Stimulated activated CD8-positive, alpha-beta memory T cell treated with anti-CD3 and anti-CD28 coated beads, Interleukin-15, amount 100 ng/mL, for 4 hours (primary cell): ENCODE measurements around the gene AKR1B1.

Experiments used
- DNase-seq, 2 donors: peaks; one replicate each; pipeline ENCODE4 v3.0.0-alpha.2; 2020; ENCODE audit warnings: low read depth in 2 of 2

AKR1B1 gene

DNA sequence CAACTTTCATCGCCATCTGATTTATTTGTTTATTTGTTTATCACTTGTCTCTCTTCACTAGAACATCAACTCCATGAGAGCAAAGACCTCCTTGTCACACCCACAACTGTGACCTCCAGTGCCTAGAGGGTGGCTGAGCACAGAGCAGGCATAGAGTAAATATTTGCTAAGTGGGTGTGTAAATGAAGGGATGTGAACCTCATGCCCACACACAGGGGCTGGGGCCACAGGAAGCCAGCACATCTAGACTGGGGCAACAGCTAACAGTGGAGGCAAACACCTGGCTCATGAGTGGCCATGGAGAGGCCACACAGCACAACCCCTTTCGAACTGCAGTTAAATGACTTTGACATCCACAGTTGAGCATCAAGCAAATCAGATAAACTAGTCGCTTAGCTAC is 39.8 kb downstream of the AKR1B1 start:
- no peak for DNase-seq

DNA sequence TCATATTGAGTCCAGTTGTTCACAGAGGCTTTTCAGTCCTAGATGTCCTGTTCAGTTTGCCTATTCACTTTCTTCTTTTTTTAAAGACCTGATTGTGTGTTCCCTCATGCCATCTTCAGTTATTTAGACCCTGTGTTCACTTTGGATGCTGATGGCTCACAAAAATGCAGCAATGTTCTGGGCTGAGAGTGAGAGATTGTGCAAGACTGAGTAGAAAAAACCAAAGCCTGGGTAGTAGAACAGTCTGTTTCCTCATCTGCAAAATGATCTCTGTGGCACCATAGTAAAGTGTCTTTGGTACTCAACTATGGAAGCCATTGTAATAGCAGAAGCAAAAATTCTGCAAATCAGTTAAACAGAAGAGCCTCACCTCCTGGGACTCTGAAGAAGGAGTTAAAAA is 43.2 kb downstream of the AKR1B1 start:
- no peak for DNase-seq

GRCh38 chr7:134414109-134414508 is 44.8 kb downstream of the AKR1B1 start:
- DNase-seq, result no peak

GRCh38 chr7:134407311-134407710 is 51.6 kb downstream of the AKR1B1 start:
- no peak for DNase-seq

DNA sequence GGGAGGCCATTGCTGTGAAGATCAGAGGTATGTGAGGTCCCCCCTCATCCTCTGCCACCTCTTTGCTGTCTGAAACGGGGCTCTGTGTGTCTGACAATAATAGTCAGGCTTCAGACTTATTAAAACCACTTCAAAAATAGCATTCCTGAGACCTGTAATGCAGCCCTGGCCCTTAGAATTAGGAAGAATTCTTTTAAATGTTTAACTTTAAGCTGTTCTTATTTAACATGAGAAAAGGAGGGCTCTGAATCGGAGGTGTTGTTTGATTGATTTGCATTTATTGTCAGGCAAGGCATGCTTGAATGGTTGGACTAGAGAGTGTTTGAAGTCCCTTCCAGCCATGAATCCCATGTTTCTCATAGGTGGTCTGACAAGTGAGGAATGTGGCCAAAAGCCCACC is 52.5 kb downstream of the AKR1B1 start:
- no peak for DNase-seq

DNA sequence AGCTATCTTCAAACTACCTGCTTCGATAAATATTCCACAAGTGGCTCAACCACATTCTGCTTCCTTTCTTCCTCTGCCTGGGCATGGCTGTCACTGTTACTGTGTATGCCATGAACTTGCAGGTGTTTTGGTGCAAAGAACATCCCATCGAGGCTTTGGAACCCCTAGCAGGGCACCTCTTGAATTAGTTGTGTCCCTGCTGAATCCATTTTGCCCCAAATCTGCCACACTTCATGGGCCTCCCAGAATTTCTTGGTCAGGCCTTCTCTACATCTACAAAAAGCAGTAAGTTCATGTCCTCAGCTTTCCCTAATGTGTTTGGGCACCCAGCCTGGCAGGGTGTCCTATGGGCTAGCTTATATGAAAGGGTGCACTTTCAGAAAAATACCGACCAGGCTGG is 53.6 kb downstream of the AKR1B1 start:
- DNase-seq, result no peak

DNA sequence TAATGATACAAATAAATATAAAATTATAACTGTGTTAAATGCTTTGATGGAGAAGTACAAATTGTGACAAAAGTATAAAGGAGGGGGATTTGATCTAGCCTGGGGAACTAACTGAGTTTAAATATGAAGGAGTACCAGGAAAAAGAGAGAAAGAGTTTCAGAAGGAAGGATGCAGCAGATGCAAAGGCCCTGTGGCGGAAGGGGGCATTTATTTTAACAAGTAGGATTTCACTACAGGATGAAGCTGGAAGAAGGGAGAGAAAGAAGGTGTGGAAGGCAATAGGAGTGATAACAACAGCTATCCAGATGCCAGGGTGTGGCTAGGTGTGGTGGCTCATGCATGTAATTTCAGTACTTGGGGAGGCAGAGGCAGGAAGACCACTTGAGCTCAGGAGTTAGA is 55.8 kb downstream of the AKR1B1 start:
- no peak for DNase-seq

GRCh38 chr7:134400859-134401258 is 58.0 kb downstream of the AKR1B1 start:
- DNase-seq, result no peak

- DNase-seq, result no peak
Measured at GRCh38 chr7:134396031-134396430, 62.9 kb downstream of the AKR1B1 start.

DNA sequence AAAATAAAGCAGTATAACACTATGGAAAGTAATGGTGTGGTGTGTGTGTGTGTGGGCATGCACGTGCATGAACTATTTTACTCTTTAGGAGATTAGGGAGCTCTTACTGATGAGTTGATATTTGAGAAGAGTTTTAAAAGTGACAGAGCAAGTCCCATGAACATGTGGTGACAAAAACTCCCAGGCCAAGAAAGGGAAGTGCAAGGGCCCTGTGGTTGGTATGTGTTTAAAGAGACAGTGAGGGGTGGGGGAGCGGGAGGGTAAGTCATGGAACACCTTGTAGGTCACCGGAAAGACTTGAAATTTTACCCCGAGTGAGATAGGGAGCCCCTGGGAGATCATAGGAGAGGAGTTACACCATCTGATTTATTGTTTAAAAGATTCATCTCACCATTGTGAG is 63.3 kb downstream of the AKR1B1 start:
- DNase-seq, result no peak

DNA sequence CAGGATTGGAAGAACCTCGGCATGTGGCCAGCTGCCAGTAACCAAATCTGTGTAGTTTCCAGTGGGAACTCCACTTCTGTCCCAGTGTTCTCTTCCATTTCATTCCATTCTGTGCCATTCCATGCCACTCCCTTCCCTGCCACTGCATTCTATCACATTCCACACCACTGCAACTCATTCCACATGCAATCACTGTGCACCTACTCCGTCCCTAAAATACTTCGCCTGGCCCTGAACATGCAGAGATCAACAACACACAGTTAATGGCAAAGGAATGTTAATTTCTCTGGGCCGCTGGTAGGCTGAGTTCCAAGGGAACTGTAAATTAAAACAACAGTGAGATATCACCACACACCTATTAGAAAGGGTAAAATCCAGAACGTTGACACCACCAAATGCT is 64.8 kb downstream of the AKR1B1 start:
- DNase-seq, result no peak
